Measurements from ENCODE around the gene JAG1.

GRCh38 chr20:10676518-10676917 is 2.7 kb upstream of the JAG1 start:
- no peak for TF ChIP-seq POLR2A (IDR thresholded peaks at IDR 0.05; ENCODE audit: extremely low read depth, insufficient read length)
- TF ChIP-seq CTCF (IDR thresholded peaks at IDR 0.05; ENCODE audit: low read depth, low read length), result no peak

Data from NB4 (cell line).